Measurements from ENCODE around the gene DSCAM. TPM values are rescaled to one million over a fixed set of nuclear protein-coding genes. Genes with fewer than 3 reads are reported as not detected.
A peak's percentile ranks its signal among the peaks of the same experiment; 100 is the strongest.

Gene DSCAM
- total RNA-seq, 8 experiments from 2014 or later: 0.05 to 8.7 (median 4.4) TPM

DNA sequence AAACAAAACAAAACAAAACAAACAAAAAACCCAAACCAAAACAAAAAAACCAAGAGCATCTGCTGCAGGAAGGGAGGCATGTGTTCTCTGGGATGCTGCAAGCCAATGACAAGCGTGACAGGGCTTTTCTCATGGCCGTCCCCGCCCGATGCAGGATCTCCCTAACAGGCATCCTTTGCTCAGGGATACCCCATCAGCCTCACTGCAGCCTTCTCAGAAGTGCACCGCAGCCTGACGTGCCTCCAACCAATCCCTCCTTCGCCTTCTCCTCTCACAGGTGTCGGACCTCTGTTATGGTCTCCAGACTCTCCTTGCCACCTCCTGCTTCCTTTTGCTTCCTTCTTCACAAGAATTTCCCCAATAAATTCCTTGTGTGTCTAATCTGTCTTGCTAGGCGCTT, 832.6 kb downstream of the DSCAM start:
- 34 to 90% (median 64%) methylated on average over 1 to 6 of the region's 9 CpGs; no CpG with 5 or more reads in 2 of the 10 experiments for WGBS, 10 experiments
- in situ Hi-C loops (cut with MboI; ENCODE audit: low pct_unique_long_range_greater_than_20kb in 2 of 9, low sequenced_read_pairs in 9 of 9, unreplicated experiment in 9 of 9): no loop called here
- Histone ChIP-seq H3K27ac (no peak overlapping the region), H3K4me1 (replicated peaks in 1 of 2) (no peaks in the 10 kb centered on the region), H3K4me3 (no peak overlapping the region)
- ATAC-seq (replicated peaks in 6 of 8): no peak

DNA sequence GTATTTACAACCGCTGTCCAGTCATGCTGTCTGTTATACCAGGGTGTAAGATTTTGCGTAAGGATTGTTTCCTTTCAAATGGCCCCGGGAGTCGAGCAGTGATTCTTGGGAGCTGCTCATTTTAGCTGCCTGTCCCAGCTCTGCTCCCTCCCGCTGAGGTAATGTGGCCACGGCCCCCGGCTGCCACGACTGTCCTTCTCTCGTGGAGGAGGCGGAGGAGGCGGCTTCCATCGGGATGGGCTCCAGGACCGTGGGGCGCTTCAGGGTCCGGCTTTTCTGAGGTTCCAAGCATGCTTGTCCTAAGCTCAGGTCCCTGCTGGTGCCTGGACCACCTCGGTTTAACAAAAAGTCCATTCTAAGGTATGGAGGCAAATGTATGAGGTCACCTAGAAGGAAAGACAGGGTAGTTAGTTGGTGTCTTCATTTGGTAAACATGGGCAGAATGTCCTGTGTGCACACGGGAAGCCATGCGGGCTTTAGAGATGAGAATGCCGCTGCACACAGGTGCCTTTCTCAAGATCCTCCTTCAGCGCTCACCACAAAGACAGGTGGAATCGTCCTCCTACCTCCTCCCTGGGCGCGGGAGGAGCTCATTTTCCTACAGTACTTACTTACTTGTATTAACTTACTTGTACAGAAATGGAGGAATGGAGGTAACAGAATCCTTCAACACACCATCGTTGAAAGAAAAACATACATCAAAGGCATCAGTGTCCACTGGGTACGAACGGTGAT, 833.8 kb downstream of the DSCAM start:
- 39 to 93% (median 71%) methylated on average over 1 to 22 of the region's 26 CpGs for WGBS, 10 experiments
- Histone ChIP-seq H3K4me1 (replicated peaks in 1 of 2) (no peaks in the 10 kb centered on the region), H3K4me3 (no peak overlapping the region), H3K27ac (no peak overlapping the region)
- ATAC-seq (replicated peaks in 6 of 8): no peak
- in situ Hi-C loops (cut with MboI; ENCODE audit: low pct_unique_long_range_greater_than_20kb in 2 of 9, low sequenced_read_pairs in 9 of 9, unreplicated experiment in 9 of 9): no loop called here

DNA sequence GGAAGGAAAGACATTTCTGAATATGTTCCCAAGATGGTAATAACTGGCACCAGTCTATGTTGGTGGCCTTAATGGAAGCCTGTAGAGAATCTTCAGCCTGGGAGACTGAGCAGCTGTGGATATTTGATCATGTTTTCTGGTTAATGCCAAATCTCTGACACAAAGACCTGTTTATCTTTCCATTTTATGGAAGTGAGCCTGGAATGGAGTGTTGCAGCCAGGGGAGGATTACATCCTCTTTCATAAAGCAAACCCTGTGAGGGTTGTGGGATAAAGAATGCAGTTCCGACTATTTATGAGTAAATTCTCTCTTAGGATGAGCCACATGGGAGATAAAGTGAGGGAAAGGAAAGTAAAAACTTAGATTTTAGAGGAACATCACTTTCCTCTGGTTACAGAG, 835.6 kb downstream of the DSCAM start:
- Histone ChIP-seq H3K4me1 (replicated peaks in 1 of 2) (no peaks in the 10 kb centered on the region), H3K4me3 (no peak overlapping the region), H3K27ac (no peak overlapping the region)
- 0 to 86% (median 80%) methylated on average over 1 of the region's 1 CpG; no CpG with 5 or more reads in 5 of the 10 experiments for WGBS, 10 experiments
- in situ Hi-C loops (cut with MboI; ENCODE audit: low pct_unique_long_range_greater_than_20kb in 2 of 9, low sequenced_read_pairs in 9 of 9, unreplicated experiment in 9 of 9): no loop called here
- no peak for ATAC-seq (replicated peaks in 6 of 8)

DNA sequence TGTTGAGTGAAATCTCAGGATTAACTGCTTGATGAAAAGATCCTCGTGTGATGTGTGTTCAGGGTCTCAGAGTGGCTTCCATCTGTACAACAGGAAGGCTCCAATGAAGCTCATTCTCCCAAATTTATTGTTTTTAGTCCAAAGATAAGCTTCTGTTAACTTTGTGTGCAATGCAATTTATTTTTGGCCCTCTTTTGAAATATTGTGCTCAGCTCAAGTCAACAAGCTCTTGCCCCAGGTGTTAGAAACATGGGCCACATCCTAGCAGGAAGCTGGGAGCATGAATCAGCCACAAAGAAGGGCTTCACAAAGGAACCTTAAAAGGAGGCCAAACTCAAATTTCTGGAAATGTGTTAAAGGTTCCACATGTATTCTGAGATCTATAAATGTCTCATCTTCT, 844.0 kb downstream of the DSCAM start:
- ATAC-seq (replicated peaks in 6 of 8): no peak
- Histone ChIP-seq H3K27ac (no peak overlapping the region), H3K4me1 (replicated peaks in 1 of 2) (no peaks in the 10 kb centered on the region), H3K4me3 (no peak overlapping the region)
- WGBS, 10 experiments: 0 to 100% (median 67%) methylated on average over 1 of the region's 1 CpG; no CpG with 5 or more reads in 3 of the 10 experiments
- in situ Hi-C loops (cut with MboI; ENCODE audit: low pct_unique_long_range_greater_than_20kb in 2 of 9, low sequenced_read_pairs in 9 of 9, unreplicated experiment in 9 of 9): no loop called here

DNA sequence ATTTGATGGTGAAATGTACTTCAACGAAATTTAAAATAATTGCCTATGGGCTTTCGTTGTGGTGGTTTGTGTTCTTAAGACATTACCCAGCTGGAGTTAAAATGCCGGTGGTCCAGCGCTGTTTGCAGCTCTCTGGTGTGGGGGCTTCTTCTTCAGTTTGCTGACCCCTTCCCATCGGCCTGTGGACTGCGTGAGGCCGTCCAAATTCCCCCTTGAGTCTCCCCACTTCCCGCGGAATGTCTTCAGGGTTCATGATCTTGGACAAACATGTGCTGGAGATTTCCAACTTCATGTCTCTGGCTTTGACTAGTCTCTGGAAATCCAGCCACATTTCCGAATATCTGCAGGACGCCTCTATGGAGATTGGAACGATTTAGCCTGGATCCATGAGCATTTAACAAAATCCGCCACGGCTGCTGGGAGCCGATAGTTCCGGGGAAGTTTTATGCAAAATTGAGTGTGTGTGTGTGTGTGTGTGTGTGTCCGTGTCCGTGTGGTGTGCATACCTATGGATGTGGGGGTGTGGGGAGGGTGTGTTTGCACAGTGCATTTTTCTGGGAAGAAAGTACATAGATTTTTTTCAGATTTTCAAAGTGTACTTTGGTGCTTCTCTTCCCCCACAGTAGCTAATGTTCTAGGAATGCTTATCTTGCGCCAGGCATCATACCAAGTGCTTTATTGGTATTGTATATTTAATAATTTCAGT, 862.5 kb downstream of the DSCAM start:
- 26 to 91% (median 84%) methylated on average over 3 to 17 of the region's 19 CpGs; no CpG with 5 or more reads in 1 of the 10 experiments for WGBS, 10 experiments
- no peak for ATAC-seq (replicated peaks in 6 of 8)
- H3K4me3 ChIP-seq: no peak overlapping the region
- H3K27ac ChIP-seq: no peak overlapping the region
- in situ Hi-C loops (cut with MboI; ENCODE audit: low pct_unique_long_range_greater_than_20kb in 2 of 9, low sequenced_read_pairs in 9 of 9, unreplicated experiment in 9 of 9): no loop called here
- H3K4me1 ChIP-seq (replicated peaks in 1 of 2): no peaks in the 10 kb centered on the region

DNA sequence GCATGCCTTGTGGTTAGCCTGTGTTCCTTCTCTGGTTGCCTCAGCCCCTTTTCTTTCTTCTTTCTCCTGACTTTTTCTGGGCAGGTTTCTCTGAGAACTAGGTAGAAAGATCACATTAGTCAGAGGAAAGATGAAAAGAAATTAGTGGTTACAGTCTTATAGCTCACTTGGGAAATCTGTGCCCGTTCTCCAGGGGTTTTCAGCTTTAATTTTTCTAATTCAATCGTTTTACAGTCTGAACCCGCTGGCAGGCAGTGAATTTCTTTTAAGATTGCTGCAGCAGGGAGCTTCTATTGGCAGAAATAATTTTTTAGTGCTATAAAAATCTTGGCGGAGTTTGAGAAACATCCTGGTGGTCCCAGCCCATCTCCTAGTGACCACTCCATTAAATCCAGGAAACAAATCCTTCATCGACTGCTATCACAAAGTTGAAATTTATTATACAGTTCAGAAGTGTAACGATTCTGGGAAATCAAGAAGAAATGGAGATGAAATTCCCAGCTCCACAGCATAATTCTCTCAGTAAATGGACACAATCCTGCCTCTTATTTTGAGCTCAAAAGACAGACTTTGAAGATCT, 866.6 kb downstream of the DSCAM start:
- ATAC-seq (replicated peaks in 6 of 8): no peak
- no peaks in the 10 kb centered on the region for H3K4me1 ChIP-seq (replicated peaks in 1 of 2)
- H3K4me3 ChIP-seq: no peak overlapping the region
- H3K27ac ChIP-seq: no peak overlapping the region
- WGBS, 10 experiments: 0 to 70% (median 59%) methylated on average over 2 to 6 of the region's 6 CpGs
- in situ Hi-C loops (cut with MboI; ENCODE audit: low pct_unique_long_range_greater_than_20kb in 2 of 9, low sequenced_read_pairs in 9 of 9, unreplicated experiment in 9 of 9): no loop called here

DNA sequence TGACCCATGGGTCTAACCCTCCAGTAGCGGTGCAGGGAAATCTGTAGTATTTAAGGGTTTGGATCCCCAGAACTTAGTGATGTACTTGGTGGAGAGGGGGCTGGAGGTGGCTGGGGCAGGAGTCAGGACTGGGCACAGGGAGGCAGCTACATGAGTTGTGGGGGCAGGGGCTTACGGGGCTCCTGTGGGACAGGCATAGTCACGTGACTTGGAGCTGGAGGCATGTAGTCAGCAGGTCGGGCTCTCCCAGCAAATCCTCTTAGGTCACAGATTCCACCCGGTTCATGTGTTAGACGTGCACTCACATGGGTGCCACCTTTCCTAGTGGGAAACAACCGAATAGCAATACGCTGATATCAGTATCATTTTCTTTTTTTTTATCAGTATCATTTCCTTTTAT, 867.6 kb downstream of the DSCAM start:
- Histone ChIP-seq H3K4me3 (no peak overlapping the region), H3K27ac (no peak overlapping the region), H3K4me1 (replicated peaks in 1 of 2) (no peaks in the 10 kb centered on the region)
- in situ Hi-C loops (cut with MboI; ENCODE audit: low pct_unique_long_range_greater_than_20kb in 2 of 9, low sequenced_read_pairs in 9 of 9, unreplicated experiment in 9 of 9): no loop called here
- WGBS, 10 experiments: 20 to 100% (median 70%) methylated on average over 1 to 3 of the region's 8 CpGs; no CpG with 5 or more reads in 4 of the 10 experiments
- ATAC-seq (replicated peaks in 6 of 8): no peak

DNA sequence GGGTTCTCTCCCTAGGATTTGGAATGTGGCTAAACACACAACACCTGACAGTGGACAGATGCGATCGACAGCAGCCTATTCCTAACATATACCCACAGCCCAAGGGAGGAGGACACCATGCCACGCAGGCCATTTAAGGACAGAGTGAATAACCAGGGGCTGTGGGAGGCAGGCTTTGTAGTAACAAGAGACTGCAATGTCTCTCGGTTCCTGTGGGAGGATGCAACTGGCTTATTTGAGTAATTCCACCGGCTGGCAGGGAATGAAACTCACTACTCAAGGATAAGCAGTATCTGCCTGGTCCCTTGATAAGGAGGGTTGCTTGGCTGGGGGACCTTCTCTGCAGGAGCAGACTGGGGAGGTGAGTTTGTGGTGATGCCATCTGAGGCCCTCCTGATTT, 870.2 kb downstream of the DSCAM start:
- peaks cover 0 to 8% of the 10 kb centered on the region in 2 donors for H3K4me1 ChIP-seq (replicated peaks in 1 of 2)
- ATAC-seq (replicated peaks in 6 of 8): no peak
- WGBS, 10 experiments: 0 to 100% (median 77%) methylated on average over 1 to 4 of the region's 5 CpGs; no CpG with 5 or more reads in 3 of the 10 experiments
- no peak overlapping the region for H3K4me3 ChIP-seq
- in situ Hi-C loops (cut with MboI; ENCODE audit: low pct_unique_long_range_greater_than_20kb in 2 of 9, low sequenced_read_pairs in 9 of 9, unreplicated experiment in 9 of 9): no loop called here
- H3K27ac ChIP-seq: no peak overlapping the region

DNA sequence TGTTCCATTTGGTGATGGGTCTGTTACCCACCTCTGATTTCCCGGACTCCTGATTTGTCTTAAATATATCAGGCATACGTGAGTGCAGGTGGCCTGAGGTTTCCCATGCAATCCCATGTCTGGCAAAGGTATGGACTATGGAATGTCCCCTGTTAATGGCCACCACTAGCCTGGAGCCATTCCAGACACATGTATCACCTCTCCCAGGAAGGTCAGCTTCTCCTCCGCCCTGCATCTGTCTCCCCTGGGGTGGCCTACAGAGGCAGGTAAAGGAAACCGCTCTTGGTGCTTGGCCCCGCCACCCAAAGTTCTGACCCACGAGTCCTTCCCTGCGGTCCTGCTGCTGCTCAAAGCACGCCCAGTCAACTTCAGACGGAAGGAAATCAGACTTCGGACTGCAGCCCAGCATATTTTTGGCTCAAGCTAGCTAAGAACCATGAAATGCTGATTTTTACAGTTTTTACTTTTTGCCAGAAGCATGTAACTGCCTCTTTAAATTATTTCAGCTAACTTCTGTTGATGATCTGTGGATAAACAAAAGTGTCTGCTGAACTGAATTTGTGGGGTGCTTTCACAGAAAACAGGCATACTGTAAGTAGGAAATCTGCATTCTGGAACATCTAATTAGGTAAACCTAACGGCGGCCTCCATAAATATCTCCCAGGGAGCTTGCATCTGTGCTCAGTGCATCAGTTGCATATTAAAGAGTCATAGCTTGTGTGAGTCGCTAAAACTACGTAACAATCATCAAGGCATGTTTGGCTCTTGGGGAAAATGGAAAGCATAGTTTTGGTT, 873.8 kb downstream of the DSCAM start:
- 0 to 100% (median 73%) methylated on average over 1 to 13 of the region's 14 CpGs; no CpG with 5 or more reads in 1 of the 10 experiments for WGBS, 10 experiments
- H3K27ac ChIP-seq: no peak overlapping the region
- no peak overlapping the region for H3K4me3 ChIP-seq
- ATAC-seq (replicated peaks in 6 of 8): no peak
- H3K4me1 ChIP-seq (replicated peaks in 1 of 2): peaks cover 0 to 12% of the 10 kb centered on the region in 2 donors
- in situ Hi-C loops (cut with MboI; ENCODE audit: low pct_unique_long_range_greater_than_20kb in 2 of 9, low sequenced_read_pairs in 9 of 9, unreplicated experiment in 9 of 9): no loop called here

DNA sequence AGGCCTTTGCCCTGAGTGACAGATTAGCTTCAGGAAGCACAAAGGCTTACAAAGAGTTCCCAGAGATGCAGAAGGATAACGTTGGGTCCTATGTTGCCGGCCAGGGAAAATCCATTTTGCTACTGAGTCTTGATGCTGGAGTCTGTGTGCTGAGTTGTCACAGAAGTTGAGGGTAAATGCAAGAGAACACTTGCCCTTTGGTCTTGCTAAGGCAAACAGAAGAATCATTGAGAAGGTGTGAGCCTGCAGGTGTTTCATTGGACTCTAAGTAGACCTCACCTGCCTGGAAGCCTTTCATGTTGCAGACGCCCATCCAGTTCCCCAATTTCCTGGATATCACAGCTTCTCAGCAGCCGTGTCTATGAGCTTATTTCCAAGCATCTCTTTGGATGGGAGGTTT, 874.5 kb downstream of the DSCAM start:
- 9 to 80% (median 45%) methylated on average over 1 to 4 of the region's 4 CpGs; no CpG with 5 or more reads in 4 of the 10 experiments for WGBS, 10 experiments
- no peak for ATAC-seq (replicated peaks in 6 of 8)
- Histone ChIP-seq H3K4me3 (no peak overlapping the region), H3K27ac (no peak overlapping the region), H3K4me1 (replicated peaks in 1 of 2) (peaks cover 0 to 12% of the 10 kb centered on the region in 2 donors)
- in situ Hi-C loops (cut with MboI; ENCODE audit: low pct_unique_long_range_greater_than_20kb in 2 of 9, low sequenced_read_pairs in 9 of 9, unreplicated experiment in 9 of 9): no loop called here

DNA sequence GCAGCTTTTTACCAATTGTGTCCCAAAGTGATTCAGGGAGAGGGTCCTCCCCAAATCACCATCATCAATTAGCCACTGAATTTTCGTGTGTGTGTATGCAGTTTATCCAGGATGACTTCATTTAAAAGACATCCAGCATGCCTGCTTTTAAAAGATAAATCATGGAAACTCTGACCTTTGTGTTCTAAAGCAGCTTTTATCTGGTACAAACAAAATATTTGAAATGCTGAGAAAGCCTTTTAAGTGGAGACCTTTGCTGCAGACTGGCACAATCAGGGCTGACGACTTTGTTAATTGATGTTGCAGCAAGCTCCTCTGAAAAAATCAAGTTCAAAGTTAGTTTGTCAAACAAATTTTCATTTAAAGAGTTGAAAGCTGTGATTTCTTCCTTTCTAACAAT, 875.0 kb downstream of the DSCAM start:
- no peak overlapping the region for H3K4me3 ChIP-seq
- in situ Hi-C loops (cut with MboI; ENCODE audit: low pct_unique_long_range_greater_than_20kb in 2 of 9, low sequenced_read_pairs in 9 of 9, unreplicated experiment in 9 of 9): no loop called here
- no peak overlapping the region for H3K27ac ChIP-seq
- WGBS, 10 experiments: 0 to 40% (median 3%) methylated on average over 1 to 2 of the region's 2 CpGs
- peaks cover 0 to 12% of the 10 kb centered on the region in 2 donors for H3K4me1 ChIP-seq (replicated peaks in 1 of 2)
- peak in 2 of 8 experiments; percentile 22 to 24 for ATAC-seq (replicated peaks in 6 of 8)

DNA sequence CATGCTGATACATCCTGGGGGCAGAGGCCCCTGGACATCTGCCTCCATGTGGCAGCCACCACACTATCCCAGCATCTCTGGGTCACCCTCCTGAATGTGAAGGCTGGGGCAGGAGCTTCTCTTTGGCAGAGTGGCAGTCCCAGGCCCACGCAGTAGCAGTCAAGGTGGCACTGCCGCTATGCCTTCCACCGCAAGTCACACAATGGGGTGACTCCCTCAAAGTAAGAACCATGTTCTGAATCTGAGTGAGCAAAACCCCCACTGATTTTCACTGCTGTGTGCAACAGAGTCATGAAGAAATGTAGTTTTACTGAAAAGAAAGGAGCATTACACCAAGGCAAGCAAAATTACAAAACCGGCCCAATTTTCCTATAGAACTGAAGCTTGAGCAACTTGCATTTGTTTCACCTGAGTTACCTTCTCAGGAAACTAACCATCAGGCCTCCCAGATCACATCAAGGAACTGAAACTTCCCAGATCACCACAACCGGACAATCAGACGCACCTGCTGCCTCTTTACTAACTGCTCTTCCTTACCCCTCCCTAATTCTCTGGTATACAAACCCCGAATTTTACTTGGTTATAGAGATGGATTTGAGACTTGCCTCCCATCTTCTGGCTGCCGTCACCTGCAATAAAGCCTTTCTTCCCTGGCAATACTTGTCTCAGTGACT, 877.1 kb downstream of the DSCAM start:
- WGBS, 10 experiments: 0 to 100% (median 80%) methylated on average over 1 to 7 of the region's 8 CpGs; no CpG with 5 or more reads in 1 of the 10 experiments
- Histone ChIP-seq H3K4me3 (no peak overlapping the region), H3K27ac (no peak overlapping the region), H3K4me1 (replicated peaks in 1 of 2) (peaks cover 0 to 12% of the 10 kb centered on the region in 2 donors)
- no peak for ATAC-seq (replicated peaks in 6 of 8)
- in situ Hi-C loops (cut with MboI; ENCODE audit: low pct_unique_long_range_greater_than_20kb in 2 of 9, low sequenced_read_pairs in 9 of 9, unreplicated experiment in 9 of 9): no loop called here
